HG03439 (cell line): Measurements from ENCODE around the gene EN2.

Source experiments
- ATAC-seq: cut with Tn5 transposase; IDR thresholded peaks from one replicate; pipeline ENCODE4 v1.9.1; 2021; ENCODE audit warnings: mild to moderate bottlenecking, moderate library complexity; ENCODE audit not compliant: unreplicated experiment

The EN2 gene

DNA sequence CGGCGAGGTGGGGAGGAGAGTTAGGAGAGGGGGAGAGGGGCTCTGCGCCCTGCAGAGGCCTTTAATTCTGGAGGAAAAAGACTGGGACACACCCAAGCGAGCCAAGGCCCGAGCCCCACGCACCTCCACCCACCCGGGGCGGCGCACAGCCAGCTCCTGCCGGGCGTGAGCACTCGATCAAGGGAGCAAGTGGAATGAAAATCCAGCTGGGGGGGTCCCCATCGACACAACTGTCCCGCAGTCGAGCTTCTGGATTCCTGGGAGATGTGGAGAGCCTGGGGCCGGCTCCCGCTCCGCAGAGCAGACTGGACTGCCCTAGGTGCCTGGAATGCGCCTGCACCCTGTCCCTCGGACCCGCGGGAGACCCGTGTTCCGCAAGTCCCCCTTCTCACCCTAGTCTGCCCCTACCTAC is 7.4 kb upstream of the EN2 start:
- no peak for ATAC-seq

GRCh38 chr7:155450970-155451801 is 6.7 kb upstream of the EN2 start:
- no peak for ATAC-seq

- no peak for ATAC-seq
Measured at GRCh38 chr7:155451840-155452239, 6.1 kb upstream of the EN2 start.

- no peak for ATAC-seq
Measured at GRCh38 chr7:155452505-155453295, 5.2 kb upstream of the EN2 start.

GRCh38 chr7:155453296-155454182 is 4.4 kb upstream of the EN2 start:
- ATAC-seq: no peak

GRCh38 chr7:155454183-155455112 is 3.5 kb upstream of the EN2 start:
- ATAC-seq: no peak

GRCh38 chr7:155455132-155455693 is 2.7 kb upstream of the EN2 start:
- ATAC-seq: no peak

GRCh38 chr7:155455776-155456737 is 1.9 kb upstream of the EN2 start:
- ATAC-seq: no peak

DNA sequence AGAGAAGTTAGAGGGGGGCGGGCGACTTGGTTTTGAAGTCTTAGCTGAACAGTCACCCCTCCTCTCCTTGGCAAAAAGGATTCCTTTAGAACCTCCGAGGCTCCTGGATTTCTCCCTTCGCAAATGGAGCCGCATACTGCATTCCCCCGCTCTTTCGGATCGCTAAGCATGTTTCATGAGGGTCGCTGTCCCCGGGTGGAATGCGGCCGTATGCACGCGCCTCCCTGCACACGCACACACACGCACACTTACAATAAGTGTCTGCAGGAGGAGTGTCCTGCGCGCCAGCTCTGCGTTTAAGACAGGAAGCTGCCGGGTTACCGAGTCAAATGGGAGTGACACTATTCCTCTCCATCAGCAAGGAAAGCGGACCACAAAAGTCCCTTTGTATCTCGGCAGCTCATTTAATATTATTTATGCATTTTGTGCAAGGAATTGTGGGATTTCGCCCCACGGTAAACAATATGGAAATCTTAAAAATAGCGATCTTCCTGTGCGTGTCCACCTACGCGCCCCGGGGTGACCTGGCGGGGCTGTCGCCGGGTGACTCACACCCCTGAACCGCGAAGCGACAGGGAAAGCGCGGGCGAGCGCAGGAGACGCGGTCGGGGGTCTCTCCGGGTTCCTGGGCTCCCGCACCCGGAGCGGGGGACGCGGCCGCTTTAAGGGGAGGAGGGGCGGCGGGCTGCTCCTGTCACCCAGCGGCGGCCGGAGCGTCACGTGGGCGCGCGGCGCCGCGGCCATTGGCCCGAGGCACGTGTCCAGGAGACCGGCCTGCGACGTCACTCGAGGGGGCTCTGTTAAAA is 988 bp upstream of the EN2 start:
- no peak for ATAC-seq

DNA sequence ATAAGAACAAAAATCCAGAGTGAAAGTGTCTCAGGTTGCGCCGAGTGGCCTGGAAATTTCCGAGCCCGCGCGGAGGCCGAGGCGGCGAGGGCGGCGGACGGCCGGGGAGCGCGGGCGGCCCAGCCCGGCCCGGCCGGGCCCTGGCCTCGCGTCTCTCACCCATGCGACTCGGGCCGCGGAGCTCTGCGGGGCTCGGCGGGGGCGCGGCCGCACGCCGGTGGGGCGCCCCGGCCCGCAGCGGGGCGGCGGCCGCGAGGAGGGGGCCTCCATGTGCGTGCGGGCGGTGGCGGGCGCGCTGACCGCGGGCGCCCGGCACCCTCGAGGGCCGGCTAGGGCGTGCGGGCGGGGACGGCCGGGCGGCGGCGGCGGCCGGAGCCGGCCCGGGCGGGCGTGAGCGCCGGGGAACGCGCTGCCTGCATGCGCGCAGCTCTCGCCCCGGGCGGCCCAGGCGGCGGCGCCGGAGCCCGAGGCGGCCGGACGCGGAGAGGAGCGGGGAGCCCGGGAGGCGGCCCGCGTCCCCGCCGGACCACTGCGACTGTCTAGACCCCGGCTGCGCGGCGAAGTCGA is 302 bp upstream of the EN2 start:
- no peak for ATAC-seq

DNA sequence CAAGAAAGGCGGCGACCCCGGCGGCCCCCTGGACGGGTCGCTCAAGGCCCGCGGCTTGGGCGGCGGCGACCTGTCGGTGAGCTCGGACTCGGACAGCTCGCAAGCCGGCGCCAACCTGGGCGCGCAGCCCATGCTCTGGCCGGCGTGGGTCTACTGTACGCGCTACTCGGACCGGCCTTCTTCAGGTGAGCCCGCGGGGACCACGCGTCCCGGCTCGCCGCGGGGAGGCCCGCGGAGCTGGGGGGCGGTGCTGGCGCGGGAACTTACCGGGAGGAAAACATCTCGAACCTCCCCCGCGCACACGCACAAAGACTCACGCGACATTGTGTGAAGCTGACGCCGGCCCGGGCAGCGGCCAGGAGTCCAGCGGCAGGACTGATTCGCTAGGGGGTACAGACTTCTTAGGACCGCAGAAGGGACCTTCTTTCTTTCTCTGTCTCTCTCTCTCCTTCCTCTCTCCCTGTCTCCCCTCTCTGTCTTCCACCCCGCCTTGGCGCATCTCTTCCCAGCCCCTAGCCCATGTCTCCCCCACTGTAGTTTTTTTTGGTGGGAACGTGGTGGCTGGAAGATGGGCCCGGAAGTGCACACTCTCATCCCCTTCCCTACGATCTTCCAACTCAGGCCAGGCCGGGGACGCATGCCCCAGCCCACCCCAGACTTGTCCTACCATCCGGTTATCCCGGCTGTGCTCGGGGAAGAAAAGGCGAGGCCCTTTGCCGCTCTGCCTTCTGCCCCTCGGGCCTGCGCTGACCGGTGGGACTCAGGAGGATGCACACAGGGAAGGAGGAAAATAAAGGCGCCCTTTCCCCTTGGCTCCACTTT is 1.2 kb downstream of the EN2 start:
- ATAC-seq: no peak

GRCh38 chr7:155459700-155460461 is 2.0 kb downstream of the EN2 start:
- ATAC-seq: no peak

GRCh38 chr7:155460926-155461613 is 3.1 kb downstream of the EN2 start:
- no peak for ATAC-seq

DNA sequence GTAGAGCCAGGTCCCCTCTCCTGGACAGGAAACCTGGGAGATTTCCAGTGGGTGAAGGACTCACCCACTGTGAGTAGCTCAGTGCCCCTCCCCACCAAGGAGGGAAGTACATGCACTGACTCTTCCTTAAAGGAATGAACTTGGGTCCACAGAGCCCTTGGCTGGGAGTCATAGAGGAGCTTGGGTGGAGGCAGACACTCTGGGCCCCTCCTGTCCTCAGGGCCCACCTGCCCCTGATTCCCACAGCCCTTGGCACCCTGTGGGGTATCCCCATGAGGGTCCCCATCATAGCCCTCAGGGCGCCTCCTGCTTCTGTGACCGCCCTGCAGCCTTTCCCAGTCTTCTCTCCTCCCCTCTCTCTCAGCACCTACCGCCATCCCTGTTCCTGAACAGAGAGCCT is 3.7 kb downstream of the EN2 start:
- no peak for ATAC-seq

DNA sequence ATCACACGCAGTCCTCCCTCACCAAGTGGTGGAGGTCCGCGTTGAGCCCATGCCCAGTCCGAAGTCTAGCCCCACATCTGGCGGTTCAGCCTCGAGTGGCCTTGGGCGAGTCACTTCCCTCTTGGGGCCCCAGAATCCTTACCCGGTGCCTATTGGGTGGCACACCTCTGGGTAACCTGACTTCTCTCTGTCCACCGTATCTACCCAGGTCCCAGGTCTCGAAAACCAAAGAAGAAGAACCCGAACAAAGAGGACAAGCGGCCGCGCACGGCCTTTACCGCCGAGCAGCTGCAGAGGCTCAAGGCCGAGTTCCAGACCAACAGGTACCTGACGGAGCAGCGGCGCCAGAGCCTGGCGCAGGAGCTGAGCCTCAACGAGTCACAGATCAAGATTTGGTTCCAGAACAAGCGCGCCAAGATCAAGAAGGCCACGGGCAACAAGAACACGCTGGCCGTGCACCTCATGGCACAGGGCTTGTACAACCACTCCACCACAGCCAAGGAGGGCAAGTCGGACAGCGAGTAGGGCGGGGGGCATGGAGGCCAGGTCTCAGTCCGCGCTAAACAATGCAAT is 4.3 kb downstream of the EN2 start:
- ATAC-seq: no peak
